ENCODE results near the gene BBS9.

Gene BBS9

DNA sequence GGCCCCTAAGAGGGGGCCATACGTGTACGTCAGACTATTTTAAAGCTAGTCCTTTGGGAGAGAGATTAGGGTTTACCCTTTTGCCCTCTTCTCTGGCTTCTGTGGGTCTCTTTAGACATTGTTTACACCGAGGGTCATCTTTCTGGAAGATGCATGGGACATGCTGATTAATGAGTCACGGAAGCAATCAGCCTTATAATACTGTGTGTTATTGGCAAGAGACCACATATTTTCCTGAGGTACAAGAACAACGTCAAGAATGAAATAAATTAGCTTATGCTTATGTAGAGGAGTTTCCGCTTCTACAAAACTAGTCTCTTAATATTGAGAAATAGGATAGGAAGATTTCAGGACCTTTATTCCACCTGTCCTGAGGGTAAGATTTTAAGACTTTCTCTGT, 327.7 kb downstream of the BBS9 start:
- TF ChIP-seq, protein P1, sequence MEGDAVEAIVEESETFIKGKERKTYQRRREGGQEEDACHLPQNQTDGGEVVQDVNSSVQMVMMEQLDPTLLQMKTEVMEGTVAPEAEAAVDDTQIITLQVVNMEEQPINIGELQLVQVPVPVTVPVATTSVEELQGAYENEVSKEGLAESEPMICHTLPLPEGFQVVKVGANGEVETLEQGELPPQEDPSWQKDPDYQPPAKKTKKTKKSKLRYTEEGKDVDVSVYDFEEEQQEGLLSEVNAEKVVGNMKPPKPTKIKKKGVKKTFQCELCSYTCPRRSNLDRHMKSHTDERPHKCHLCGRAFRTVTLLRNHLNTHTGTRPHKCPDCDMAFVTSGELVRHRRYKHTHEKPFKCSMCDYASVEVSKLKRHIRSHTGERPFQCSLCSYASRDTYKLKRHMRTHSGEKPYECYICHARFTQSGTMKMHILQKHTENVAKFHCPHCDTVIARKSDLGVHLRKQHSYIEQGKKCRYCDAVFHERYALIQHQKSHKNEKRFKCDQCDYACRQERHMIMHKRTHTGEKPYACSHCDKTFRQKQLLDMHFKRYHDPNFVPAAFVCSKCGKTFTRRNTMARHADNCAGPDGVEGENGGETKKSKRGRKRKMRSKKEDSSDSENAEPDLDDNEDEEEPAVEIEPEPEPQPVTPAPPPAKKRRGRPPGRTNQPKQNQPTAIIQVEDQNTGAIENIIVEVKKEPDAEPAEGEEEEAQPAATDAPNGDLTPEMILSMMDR (IDR thresholded peaks at IDR 0.05; ENCODE audit: control insufficient read depth, insufficient read depth, low read depth, low read length, missing control alignments) = no peak
- no peak overlapping the region for H3K4me3 ChIP-seq (ENCODE audit: control insufficient read depth, low read depth, low read length)

DNA sequence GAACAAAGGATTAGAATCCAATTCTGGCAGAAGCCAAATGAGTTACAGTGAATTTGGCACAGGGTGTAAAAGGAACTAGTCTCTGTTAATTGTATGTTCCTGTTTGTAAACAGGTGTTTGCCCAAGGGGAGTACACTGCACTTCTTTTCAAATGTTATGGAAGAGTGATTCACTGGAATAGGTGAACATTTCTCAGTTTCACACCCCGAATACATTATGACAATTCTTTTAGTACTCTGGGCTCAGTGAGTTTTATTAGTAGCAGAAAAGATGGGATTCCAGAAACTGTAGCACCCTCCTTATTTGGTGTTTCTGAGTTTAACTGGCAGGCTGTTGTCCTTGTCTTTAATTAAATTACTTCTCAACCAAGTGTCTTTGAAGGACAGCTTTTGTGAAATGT, 329.2 kb downstream of the BBS9 start:
- TF ChIP-seq, protein P1 (IDR thresholded peaks at IDR 0.05; ENCODE audit: control insufficient read depth, insufficient read depth, low read depth, low read length, missing control alignments) = no peak
- DNase-seq (ENCODE audit: low read depth) = no peak
- H3K4me3 ChIP-seq (ENCODE audit: control insufficient read depth, low read depth, low read length) = no peak overlapping the region

More for the DNA sequence above, 327.7 kb downstream of the BBS9 start:
- no peak for DNase-seq (ENCODE audit: low read depth)

DNA sequence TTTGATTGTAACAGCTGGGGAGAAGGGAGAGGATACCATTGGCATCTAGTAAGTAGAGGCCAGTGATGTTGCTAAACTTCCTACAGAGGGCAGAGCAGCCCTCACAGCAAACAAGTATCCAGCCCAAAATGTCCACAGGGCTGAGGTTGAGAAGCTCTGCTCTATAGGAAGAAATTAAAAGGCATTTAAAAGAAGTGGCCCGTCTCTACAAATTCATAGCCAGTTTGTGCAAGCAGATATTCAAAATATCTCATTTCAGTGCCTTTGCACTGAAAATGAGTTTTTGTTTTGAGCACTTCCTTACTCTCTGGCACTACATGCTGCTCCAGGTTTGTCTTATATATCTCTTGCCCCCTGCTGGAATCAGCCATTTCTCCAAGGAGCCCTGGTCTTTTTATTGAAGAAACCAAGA, 330.0 kb downstream of the BBS9 start:
- H3K4me3 ChIP-seq (ENCODE audit: control insufficient read depth, low read depth, low read length) = no peak overlapping the region
- peak; percentile 52 for DNase-seq (ENCODE audit: low read depth)
- TF ChIP-seq, protein P1 (IDR thresholded peaks at IDR 0.05; ENCODE audit: control insufficient read depth, insufficient read depth, low read depth, low read length, missing control alignments) = peak; percentile 76

DNA sequence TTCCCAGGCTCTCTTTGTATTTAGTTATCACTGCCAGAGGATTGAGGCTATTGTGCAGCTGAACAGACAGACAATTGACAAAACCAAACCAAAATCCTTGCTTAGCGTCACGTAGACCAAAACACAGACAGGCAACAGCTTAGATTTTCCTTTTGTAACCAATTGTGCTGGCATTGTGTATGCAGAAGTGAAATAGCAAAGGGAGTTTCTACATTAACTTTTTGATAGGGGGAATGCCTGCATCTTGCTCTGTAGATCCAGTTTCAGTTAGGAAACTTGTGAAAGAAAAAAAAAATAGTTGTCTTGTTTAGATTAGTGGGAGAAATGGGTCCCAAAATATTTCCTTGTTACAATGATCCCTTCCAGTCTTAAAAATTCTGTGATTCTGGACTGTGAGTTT, 333.8 kb downstream of the BBS9 start:
- no peak for DNase-seq (ENCODE audit: low read depth)
- no peak overlapping the region for H3K4me3 ChIP-seq (ENCODE audit: control insufficient read depth, low read depth, low read length)
- TF ChIP-seq, protein P1 (IDR thresholded peaks at IDR 0.05; ENCODE audit: control insufficient read depth, insufficient read depth, low read depth, low read length, missing control alignments) = no peak

DNA sequence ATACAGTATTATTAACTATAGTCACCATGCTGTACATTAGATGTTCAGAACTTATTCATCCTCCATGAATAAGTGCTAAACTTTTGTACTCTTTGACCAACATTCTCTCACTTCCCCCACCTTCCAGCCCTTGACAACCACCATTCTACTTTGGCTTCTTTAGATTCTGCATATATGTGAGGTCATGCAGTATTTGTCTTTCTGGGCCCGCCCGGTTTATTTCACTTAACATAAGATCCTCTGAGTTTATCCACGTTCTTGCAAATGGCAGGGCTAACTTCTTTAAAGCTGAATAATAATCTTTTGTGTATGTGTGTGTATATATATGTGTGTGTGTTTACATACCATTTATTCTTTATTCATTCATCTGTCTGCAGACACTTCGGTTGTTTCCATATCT, 336.8 kb downstream of the BBS9 start:
- DNase-seq (ENCODE audit: low read depth) = no peak
- H3K4me3 ChIP-seq (ENCODE audit: control insufficient read depth, low read depth, low read length) = no peak overlapping the region
- TF ChIP-seq, protein P1 (IDR thresholded peaks at IDR 0.05; ENCODE audit: control insufficient read depth, insufficient read depth, low read depth, low read length, missing control alignments) = no peak

DNA sequence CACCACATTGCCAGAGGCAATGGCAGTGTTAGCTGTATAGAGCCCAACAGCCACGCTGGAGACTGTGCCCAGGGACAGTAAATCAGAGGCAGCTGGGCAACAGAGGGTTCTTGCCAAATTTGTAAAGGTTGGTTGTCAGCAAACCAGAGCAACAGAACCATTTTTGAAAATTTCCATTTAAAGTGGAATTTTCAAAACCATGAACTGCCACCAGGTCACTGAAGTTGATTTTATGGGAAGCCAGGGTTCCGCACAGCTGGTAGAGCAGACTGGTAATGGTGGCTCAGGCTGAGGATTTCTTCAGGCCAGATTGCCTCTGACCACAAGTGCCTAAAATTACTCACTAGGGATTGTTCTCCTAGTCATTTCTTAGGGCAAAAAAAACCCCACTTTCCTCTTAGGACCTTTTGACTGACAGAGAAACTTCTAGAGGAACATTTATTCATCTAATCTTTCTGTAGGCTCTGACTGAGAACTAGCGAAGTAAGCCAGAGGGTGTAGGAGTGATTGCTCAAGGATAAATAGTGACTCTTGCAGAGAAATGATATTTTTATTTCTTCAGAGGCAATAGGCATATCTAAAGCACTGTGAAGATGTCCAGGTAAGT, 342.4 kb downstream of the BBS9 start:
- TF ChIP-seq, protein P1 (IDR thresholded peaks at IDR 0.05; ENCODE audit: control insufficient read depth, insufficient read depth, low read depth, low read length, missing control alignments) = no peak
- DNase-seq (ENCODE audit: low read depth) = peak; percentile 8
- H3K4me3 ChIP-seq (ENCODE audit: control insufficient read depth, low read depth, low read length) = no peak overlapping the region
